OCI-M2 (cell line): Measurements from ENCODE around the gene SUMF1.

Experiments used
- DNase-seq: peaks from one replicate; lab custom pipeline; 2025; ENCODE audit not compliant: unreplicated experiment; lab: John Stamatoyannopoulos, UW

The SUMF1 gene

DNA sequence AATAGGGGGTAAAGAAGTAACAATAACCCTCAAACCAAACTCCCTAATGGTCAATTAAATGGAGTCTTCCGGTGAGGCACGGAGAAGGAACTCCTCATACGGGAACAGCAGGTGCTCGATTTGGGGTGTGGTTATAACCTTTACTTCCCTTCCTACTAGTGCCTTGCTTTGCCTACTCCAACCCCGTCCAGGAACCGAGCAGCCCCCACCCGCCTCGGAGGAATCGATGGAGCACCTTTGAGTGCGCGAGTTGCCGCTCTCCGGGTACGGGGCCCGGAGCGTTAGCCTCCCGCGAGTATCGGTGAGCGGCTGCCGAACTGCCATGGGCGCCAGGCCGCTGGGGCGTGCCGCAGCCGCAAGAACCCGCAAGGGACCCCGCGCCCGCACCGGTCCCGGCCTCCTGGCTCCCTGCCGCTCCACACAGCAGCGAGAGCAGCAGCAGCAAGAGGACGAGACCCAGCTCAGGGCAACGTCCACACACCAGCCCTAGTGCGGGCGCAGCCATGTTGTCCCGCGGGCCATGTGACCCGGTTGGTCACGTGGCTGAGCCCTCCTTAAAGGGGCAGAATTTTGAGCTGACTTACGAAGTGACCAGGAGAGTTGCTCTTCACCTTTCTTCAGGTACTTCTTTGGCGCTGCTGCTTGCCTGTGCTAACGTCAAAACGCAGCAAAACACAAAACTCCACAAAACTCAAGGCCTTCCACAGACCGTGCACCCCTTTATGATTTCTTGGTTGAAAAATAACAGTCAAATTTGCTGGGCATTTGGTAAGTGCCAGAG is at the start of gene SUMF1:
Gene SUMF1 (minus strand): TSS at position 529 of the 781 bp plus-strand sequence. CDS start 24 bp downstream, at position 505.
- DNase-seq = no peak

DNA sequence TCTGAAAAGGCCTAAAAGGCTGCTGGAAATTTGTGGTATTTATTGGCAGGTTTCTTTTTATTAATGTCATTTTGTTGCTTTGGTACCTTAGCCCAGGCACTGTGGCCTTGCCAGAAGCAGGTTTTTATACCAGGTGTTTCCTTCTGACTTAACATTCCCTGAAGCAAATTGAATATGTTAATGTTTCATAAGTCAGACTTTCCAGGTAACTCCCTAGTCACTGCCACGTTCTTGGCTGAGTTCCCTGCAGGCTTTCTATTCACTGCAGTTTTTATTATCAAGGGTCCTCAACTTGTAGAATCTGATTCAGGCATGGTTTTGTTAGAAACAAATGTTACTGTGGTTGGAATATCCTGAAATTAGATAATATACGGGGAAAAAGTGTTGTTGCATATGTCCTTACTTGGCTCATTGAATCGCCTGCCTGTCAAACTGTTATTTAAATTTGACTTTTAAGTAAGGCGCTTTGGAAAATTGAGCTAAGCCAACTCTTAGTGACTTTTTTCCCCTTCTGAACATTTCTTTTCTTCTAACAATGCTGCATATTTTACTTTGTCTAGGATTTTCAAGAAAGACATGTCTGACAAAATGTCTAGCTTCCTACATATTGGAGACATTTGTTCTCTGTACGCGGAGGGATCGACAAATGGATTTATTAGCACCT is 49.0 kb upstream of the SUMF1 start:
- no peak for DNase-seq

DNA sequence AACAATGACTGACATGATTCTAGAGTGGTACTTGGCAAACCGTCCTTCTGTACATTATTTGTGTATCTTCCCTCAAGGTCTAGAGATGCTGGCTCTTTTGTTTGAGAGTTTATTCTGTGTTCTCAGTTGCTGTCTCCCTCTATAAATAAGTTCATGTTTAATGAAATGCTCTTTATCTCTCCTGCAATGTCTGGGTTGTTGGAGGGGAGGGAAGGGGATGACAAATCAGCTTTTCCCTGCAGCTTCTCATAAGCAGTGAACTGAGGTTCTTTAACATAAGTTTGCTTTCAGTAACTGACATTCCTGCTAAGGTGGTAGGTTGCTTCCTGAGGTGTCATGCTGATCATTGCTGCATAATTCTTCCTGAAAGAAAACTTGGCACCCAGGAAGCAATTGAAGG is 47.8 kb upstream of the SUMF1 start:
- DNase-seq = no peak

DNA sequence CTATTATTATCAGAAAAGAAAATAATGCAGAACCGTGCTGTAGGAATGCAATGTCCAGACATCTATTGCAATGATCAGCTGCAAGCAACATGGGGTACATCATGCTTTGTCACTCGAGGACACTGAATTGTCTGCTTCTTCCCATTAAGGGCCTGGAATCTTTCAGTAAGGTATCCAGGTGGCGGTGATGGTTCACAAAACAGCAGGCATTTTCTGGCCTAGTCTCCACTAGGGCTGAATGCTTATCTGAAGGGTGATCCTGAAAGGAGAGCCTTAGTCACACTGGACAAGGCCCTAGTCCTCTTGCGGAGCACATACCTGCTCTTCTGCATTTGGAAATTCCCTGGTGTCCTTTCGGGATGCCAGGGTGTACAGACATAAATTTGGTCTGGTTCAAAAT is 47.3 kb upstream of the SUMF1 start:
- DNase-seq = no peak

DNA sequence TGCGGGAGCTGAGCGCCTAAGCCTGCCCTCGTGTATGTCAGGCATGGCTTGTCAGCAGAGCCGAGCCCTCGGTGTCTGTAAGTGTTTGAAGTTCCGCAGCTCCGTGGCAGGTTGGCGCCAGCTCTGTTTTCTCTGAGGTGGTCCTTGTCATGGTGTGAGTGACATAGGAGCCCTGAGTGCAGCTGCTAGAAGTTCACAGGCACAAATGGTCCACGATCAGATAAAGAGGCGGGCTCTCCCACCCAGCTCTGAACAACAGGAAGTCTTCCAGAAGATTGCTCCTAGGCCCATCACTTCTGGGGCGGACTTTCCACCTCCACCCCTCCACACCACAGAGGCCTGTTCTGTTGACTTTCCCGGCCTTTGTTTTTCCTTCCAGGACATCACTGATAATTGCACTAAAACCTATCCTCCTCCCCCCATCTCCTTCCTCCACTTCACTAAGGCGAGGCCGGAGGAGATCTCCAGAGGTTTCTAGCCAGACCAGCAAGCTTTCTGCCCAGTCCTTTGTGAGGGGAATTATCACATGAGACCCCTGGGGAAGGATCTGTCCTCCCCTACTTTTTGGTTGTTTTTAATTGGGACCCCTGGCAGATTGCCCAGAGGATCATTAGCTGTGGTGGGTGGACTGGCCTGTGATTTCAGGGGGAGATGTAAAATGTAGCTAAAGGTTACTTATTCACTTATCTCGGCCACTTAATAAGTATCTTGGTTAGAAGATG is 46.0 kb upstream of the SUMF1 start:
- no peak for DNase-seq

DNA sequence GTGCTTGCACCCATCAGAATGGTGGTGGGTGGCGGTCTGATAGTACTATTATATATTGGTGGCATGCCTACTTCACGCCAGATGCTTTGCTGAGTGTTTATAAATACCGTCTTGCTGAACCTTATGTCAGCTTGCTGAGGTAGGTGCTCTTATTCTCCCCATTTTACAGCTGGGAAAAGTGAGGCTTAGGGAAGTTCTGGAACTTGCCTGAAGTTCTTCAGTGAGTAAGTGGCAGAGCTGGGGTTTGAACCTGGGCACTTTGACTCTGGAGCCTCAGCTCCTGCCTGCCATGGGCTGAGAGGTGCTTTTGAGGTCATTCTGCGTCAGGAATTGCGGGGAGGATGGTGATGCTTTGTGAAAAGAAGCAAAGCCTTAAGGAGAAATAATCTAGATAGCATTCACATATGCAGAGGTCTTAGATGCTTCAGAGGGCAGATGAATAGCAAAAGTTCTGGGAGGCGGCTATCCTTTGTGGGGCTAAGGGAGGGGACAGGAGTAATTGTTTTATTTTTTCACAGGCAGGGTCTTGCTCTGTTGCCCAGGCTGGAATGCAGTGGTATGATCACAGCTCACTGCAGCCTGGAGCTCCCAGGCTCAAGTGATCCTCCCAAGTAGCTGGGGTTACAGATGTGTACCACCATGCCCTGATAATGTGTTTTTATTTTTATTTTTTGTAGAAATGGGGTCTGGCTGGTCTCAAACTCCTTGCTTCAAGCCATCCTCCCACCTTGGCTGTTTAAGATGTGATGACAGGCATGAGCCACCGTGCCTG is 44.6 kb upstream of the SUMF1 start:
- DNase-seq = no peak

DNA sequence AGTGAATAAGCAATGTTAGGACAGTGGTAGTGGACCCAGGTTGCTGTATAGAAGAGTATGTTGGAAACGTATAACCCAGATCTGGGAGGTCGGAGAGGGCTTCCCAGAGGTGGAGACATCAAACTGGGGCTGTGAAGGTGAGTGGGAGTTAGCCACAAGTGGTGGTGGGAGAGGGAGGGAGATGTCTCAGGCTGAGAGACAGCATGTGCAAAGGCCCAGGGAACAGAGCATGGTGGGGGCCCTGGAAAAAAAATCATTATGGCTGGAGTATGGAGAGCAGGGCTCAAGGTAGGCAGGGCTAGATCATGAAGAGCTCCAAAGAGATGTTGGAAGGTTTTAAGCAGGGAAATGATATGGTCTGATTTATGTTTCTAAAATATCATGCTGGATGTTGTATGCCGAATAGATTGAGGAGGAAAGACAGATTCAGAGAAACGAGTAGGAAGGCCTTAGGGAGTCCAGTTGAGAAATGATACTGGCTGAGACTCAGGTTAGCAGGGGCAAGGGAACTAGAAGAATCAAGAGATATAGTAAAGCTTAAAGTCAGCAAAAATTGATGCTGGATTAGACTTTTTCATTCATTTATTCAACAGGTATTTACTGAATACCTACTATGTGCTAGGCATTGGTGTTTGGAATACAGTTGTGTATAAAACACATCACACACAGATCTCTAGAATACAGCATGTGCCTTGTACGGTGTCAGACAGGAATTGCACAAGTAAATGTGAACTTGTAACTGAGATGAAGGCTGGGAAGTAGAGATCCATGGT is 43.1 kb upstream of the SUMF1 start:
- no peak for DNase-seq

DNA sequence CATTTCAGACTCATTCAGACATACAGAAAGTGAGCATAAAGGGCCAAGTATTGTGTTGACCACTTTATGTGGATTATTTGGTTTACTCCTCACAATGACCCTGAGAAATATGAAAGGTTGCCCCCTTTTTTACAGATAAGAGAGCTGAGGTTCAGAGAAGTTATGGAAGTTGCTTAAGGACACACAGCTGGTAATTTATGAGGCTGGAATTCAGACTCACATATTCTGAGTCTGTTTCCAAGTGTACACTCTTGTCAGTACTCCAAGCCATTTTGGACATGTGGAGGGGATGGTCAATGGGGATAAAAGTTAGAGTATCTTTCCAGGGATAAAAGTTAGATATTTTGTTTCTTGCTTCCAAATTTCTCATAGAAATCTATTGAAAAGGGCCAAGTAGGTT is 42.0 kb upstream of the SUMF1 start:
- DNase-seq = no peak

DNA sequence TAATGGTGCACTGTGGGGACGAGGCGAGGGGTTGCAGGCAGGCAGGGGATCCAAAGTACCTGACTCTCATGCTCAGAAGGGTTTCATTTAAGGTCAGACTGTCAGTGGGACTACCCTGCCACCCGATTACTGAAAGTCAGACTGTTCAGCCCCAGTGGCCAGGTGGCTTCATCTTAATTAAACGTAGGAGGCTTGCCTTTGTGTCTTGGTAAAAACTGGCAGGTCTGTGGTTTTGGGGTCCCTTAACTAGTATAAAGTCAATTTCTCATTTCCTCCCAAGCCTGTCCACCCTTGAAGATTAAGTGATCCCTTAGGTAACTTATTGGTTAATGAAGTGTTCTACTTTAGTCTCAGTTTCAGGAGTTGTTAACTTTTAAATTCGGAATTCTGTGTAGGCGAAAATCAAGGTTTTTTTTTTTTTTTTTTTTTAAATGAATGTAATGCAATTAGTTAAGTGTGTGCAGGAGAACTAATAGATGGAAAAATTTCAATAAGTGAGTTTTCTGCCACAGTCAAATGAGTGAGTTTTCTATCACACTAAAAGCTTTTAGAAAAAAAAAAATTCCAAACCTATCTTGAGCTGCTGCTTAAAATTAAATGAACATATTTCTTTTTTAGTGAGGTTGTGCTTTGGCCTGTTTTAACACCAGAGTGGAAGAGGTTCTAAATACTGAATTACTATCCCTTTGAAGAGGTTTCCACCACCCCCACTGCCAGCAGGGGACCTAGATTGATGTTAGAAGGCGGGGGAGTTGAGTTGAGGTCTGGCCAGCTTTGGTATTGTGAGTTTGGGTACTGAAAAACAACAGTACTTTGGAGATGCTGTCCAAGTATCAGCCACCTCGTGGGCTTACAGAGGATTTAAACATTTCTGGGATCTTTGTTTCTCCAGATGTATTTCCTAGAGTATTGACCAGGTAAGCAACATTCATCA is 41.2 kb upstream of the SUMF1 start:
- no peak for DNase-seq

DNA sequence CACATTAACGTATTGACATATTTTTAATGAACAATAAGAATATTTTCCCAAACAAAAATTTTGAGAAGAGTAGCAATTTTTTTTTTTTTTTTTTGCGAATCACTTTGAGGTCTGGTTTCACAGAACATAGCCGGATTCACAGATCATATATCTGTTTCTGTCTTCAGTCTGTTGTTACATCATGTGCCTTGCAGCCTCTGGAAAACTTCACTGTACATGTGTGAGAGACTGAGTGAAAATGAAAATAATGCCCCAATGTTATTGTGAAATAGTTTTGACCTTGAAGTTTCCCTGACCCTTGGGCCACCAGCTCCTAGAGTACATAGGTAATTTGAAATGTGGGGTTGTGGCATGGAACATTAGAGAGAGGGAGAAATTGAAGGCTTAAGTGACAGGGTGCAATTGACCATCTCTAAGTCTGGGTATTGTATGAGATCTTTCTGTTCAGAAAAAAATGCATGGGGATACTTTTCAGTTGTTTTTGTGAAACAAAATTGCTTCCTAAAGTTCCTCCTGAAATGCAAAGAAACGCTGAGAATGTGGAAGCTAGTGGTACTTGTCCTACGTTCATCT is 40.0 kb upstream of the SUMF1 start:
- DNase-seq = no peak

DNA sequence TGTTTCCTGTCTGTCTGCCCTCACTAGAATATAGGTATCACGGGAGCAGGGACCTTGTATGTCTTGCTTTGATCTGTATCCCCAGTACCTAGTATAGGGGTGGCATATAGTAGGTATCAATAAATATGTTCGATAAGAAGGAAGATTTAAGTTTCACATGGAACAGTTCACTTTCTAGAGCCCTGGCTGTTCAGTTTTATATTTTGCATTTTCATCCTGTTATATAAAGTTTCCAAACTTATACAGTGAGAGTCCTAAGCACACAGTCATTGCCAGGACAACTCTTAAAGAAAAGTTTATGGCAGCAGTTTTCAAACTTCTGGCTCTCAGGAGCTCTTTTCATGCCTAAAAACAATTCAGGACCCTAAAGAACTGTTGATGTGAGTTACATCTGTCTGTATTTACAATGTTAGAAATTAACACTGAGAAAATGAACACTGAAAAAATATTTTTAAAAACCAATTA is 39.5 kb upstream of the SUMF1 start:
- DNase-seq = no peak

DNA sequence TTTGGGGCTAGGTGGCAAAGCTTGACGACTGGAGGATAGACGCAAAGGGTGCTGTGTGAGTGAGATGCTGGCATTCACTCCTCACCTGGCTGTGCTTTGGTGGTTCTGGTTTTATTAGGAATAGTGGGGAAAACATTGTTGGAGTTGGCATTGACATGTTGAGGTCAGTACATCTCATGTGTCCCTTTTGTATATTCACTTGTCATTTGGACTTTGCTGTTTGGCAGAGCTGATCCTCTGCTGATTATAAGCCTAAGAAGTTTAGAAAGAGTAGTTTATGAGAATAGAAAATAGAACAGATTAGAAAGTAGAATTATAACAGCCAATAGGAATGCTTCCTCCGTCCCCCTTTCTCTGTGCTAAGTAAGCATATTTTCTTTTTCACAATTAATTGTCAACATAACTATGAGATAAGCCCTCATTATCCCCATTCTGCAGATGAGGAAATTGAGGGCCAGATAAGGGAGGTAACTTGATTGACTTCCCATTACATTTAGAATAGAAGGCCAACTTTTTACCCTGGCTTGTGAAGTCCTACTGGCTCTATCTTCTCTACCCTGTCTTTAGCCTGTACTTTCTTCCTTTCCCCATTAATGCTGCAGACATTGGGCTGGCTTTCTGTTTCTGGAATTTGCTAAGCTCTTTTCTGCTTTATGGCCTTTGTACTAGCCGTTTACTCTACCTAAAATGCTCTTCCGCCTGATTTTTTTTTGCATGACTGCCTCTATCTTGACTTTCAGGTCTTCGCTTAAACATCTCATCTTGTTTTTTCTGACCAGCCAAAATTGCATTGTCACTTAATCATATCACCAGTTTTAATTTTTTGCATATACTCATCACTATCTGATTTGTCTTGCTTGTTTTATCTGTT is 38.9 kb upstream of the SUMF1 start:
- no peak for DNase-seq

DNA sequence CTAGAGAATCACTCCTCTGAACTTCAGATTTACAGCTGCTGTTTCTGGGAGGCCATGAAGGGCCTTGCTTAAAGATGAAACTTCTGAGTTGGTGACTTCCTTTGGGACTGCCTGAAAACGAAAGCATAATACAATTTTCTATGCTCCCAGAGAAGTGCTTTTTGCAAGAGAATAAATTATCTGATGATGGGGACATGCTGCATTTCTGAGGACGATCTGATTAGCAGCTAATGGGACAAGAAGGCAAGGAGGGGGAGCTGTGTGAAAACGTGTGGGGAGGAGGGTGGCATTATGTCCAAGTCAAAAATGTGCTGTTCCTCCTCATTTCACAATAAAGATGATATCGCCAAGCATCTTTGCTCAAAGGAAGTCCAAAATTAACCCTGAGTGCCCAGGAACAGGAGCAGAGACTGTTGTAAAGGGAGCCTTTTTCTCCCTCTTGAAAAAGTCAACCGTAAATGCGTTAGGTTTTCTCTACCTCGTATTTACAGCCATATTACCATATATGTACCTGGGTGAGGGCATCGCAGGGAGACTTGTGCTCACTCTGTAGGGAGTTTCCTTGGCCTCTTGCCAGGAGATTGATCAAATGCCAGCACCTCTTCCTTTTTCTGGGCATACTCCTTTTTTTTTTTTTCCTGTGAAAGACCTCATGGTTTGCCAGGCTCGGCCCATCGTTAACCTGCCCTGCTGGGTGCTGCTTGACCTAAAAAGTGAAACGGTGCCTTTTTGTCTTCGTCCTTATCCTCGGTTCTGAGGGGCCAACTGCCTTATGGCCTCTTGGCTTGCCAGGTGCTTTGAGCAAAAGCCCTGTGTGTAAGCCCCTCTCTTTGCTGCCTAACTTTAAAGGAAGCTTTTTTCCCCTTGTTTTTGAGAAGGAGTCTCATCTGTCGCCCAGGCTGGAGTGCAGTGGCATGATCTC is 37.5 kb upstream of the SUMF1 start:
- no peak for DNase-seq

DNA sequence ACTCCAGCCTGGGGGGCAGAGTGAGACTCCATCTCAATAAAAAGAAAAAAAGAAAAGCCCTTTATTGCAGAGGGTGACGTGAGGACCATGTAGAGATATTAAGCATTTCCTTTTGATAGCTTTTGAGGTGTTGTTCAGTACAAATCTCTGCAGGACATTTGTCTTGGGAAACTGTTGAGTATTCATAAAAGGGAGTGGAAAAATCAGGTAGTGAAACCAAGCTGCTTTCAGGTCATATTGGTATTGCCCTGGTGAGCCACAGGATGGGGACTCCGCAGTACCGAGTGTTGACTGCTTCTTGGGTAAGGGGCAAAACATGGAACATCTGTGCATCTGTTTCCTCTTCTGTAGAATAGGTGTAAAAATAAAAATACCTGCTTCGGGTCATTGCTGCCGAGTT is 36.0 kb upstream of the SUMF1 start:
- DNase-seq = no peak

DNA sequence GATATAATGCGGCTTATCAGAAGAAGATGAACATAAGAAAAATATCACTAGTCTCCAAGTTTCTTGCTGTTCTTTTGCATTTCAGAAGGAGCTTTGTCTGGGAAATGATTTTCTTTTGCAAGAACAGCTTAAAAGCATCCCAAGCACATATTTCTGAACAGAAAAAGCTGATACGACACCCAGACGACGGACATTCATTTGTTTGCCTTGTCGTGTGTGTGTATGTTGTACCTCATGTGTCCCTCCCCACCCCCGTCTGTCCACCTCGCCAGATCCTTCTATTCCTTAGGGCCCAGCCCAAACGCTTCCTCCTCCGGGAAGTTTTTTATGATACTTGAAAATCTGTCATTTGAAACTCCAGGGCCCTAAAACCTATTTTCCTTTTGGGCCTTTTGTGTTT is 34.9 kb upstream of the SUMF1 start:
- no peak for DNase-seq

DNA sequence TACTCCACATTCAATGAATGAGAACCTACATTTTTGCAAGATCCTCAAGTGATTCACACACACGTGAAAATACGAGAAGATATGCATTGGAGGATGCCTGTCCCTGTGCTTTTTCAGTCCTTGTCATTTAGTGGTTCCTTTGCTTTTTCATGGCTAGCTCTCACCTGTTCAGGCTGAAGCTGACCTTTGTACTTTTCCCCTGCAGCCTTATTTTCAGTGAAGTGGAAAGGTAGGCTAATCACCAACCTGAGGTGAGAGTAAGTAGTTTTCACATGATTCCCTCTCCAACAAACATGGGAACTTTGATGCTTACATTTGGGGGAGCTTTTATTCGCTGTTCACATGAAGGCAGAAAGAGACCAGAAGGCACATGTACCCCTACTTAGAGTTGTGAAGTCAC is 34.4 kb upstream of the SUMF1 start:
- no peak for DNase-seq

DNA sequence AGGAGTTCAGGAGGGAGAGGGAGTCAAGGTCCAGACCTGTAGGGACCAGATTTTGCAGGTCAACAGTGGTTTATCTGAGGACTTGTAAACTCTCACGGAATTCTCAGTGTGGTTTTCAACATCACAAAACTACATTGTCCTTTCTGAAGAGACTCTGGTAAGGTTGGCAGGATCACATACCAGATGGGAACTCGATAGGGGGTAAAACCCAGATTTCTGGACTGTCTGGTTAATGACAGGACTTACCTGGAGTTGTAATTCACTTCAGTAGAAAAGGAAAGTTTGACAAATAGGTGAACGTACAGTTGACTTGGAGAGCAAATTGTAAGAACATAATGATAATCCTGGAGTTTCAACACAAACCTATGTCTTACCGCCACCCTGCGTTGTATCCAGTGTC is 31.4 kb upstream of the SUMF1 start:
- no peak for DNase-seq
